Heart right ventricle (tissue), 16 donors: Measurements from ENCODE around the gene MGAT3. TPM values are rescaled to one million over a fixed set of nuclear protein-coding genes. Genes with fewer than 3 reads are reported as not detected.

Experiments used
- ATAC-seq, 8 donors: fragments of 200-7000 bp; cut with Tn5 transposase; one replicate each; pipeline ENCODE4 v1.9.1; 2020; ENCODE audit warnings: mild to moderate bottlenecking in 8 of 8, moderate library complexity in 8 of 8, moderate number of reproducible peaks in 1 of 8
- DNase-seq, 2 donors: peaks; one replicate each; pipeline ENCODE4 v3.0.0-alpha.2; 2020
- H3K27ac ChIP-seq, 10 donors: fragments of 200-600 bp; sonication (generic) in 2 of 10; one replicate each; pipeline versions ENCODE4 v1.5.0 to v1.8.0; 2020 to 2022; ENCODE audit warnings: mild to moderate bottlenecking in 3 of 10
- H3K27me3 ChIP-seq, 7 donors: fragments of 200-600 bp; one replicate each; pipeline ENCODE4 v1.8.0; 2021 to 2022; ENCODE audit warnings: mild to moderate bottlenecking in 2 of 7
- H3K36me3 ChIP-seq, 9 donors: fragments of 200-600 bp; sonication (generic) in 1 of 9; one replicate each; pipeline versions ENCODE4 v1.5.0 to v1.8.0; 2020 to 2022; ENCODE audit warnings: mild to moderate bottlenecking in 2 of 9
- H3K4me1 ChIP-seq, 9 donors: fragments of 200-600 bp; sonication (generic) in 1 of 9; one replicate each; pipeline versions ENCODE4 v1.5.0 to v1.8.0; 2020 to 2022; ENCODE audit warnings: mild to moderate bottlenecking in 4 of 9
- H3K4me3 ChIP-seq, 10 donors: fragments of 200-600 bp; sonication (generic) in 2 of 10; one replicate each; pipeline versions ENCODE4 v1.5.0 to v1.8.0; 2020 to 2022; ENCODE audit warnings: mild to moderate bottlenecking in 7 of 10, moderate library complexity in 2 of 10
- H3K9me3 ChIP-seq, 11 donors: fragments of 200-600 bp in 10 of 11; sonication (generic) in 2 of 11; one replicate each; pipeline versions ENCODE4 v1.5.0 to v1.8.0; 2013 to 2022; ENCODE audit warnings: mild to moderate bottlenecking in 2 of 11, control low read depth in 1 of 11, moderate library complexity in 1 of 11
- CTCF ChIP-seq, 9 donors: fragments of 200-600 bp; sonication (generic) in 2 of 9; IDR thresholded peaks; one replicate each; pipeline versions ENCODE4 v1.5.0 to v1.8.0; 2021 to 2022; ENCODE audit warnings: antibody characterized with exemption in 9 of 9, mild to moderate bottlenecking in 5 of 9, moderate library complexity in 1 of 9
- WGBS, 2 donors: extraction: QIAGEN DNeasy Blood & Tissue Kit; methylation state at CpG; one replicate each; pipeline ENCODE4 v1.1.7; 2013; ENCODE audit warnings: inconsistent platforms in 1 of 2; 5-methylcytosine and 5-hydroxymethylcytosine counted together
- intact Hi-C, 10 donors: fragments of 100-400 bp; cut with DNase I; formaldehyde crosslinking; loops; one replicate each; pipeline versions ENCODE4 v1.11.1 to v1.14.2; 2022
- polyA plus RNA-seq, 2 donors: library from polyadenylated mRNA; stranded (reverse); fragments of 200-250 nt; gene quantifications; one replicate each; pipeline ENCODE4 v1.2.3, GENCODE V29; 2013
- total RNA-seq, 10 donors: library from RNA; stranded (reverse); fragmentation: NEBNext Ultra II Directional in 3 of 10; extraction: Animal tissue kit (Norgen Biotek cat#: 25700) in 3 of 10; gene quantifications; one replicate each; pipeline versions ENCODE4 v1.2.1 to v1.2.4, GENCODE V29; 2021 to 2023
- donor health status: Arrhythmogenic right ventricular cardiomyopathy.
- donor health status: ischemic (EF 13 %, LVEDD 7.1; RV severe dilation, severe dysfunction).
- donor health status: healthy with polysubstance abuse.
- donor health status: DM: no; HTN: yes; CAD: no.
- donor health status: DM: no; HTN: no; CAD: no.
- donor health status: ischemic (EF 25% LVEDD 6.9; RV normal size, moderate dysfunction).
- donor health status: ischemic (EF 25% LVEDD 5.7; RV mildly dilated, moderate dysfunction).
- donor health status: healthy.
- donor health status: DM: yes; HTN: yes; CAD: no.
- donor health status: Ischemic cardiomyopathy.
- donor health status: ischemic (EF 35%, LVEDD 5.7; RV mildly dilated, moderate dysfunction).
- donor health status: nonischemic (EF 11% LVEDD 7.7; RV severe dilation, severe dysfunction).
- donor health status: DM: yes; HTN: yes; CAD: no.
- donor health status: PGD.
- donor health status: ischemic (EF 29% LVEDD 5.4; RV normal size, mild dysfunction).
- donor health status: nonischemic (EF 23%, LVEDD 6.1; RV moderate dilation, normal function).

Gene MGAT3
- total and polyA plus RNA-seq, 12 donors: 1.8 to 14.0 (median 3.9) TPM

- H3K4me1 ChIP-seq: peaks cover 14 to 46% (median 31%) of the 10 kb centered on the region in 9 donors
- no peak for TF ChIP-seq CTCF (IDR thresholded peaks at IDR 0.05)
- no peak overlapping the region for H3K27ac ChIP-seq
- intact Hi-C loops: loop anchor here in 7 of 10 donors (1.0 to 10.0 kb wide), 15 partner anchors 42 to 1111 kb away; partner anchors contain the start of genes ADSL (in 3 of the 7) and SYNGR1 (in 1 of the 7)
- H3K4me3 ChIP-seq: no peak overlapping the region
- no peak for ATAC-seq
- no peaks in the 10 kb centered on the region for H3K9me3 ChIP-seq
- WGBS, 2 donors: 82 to 86% methylated on average over 12 of the region's 12 CpGs
- no peak for DNase-seq
- no peaks in the 10 kb centered on the region for H3K27me3 ChIP-seq
- H3K36me3 ChIP-seq: peaks cover 0 to 22% (median 0%) of the 10 kb centered on the region in 9 donors
Measured at GRCh38 chr22:39534092-39534506, 77.3 kb downstream of the MGAT3 start.

GRCh38 chr22:39534591-39535356, 78.0 kb downstream of the MGAT3 start:
- intact Hi-C loops: loop anchor here in 9 of 10 donors (1.0 to 10.0 kb wide), 15 partner anchors 42 to 1110 kb away; partner anchors contain the start of genes ADSL (in 5 of the 9) and SYNGR1 (in 1 of the 9)
- Histone ChIP-seq H3K27ac (peak overlapping the region in 1 of 10 donors; percentile 11), H3K4me1 (peaks cover 11 to 40% (median 24%) of the 10 kb centered on the region in 9 donors), H3K27me3 (no peaks in the 10 kb centered on the region), H3K9me3 (no peaks in the 10 kb centered on the region), H3K4me3 (peak overlapping the region in 1 of 10 donors; percentile 13), H3K36me3 (peaks cover 0 to 15% (median 0%) of the 10 kb centered on the region in 9 donors)
- peak; percentile 32 to 98 (median 94) for TF ChIP-seq CTCF (IDR thresholded peaks at IDR 0.05)
- DNase-seq: peak; percentile 81 to 87
- 7 to 8% methylated on average over 37 to 41 of the region's 41 CpGs for WGBS, 2 donors
- peak; percentile 32 to 52 (median 41) for ATAC-seq

- Histone ChIP-seq H3K27ac (no peak overlapping the region), H3K4me3 (no peak overlapping the region), H3K27me3 (no peaks in the 10 kb centered on the region), H3K9me3 (no peaks in the 10 kb centered on the region), H3K4me1 (peaks cover 11 to 34% (median 19%) of the 10 kb centered on the region in 9 donors), H3K36me3 (peaks cover 0 to 10% (median 0%) of the 10 kb centered on the region in 9 donors)
- ATAC-seq (no peak), DNase-seq (no peak)
- TF ChIP-seq CTCF (IDR thresholded peaks at IDR 0.05): no peak
- intact Hi-C loops: loop anchor here in 7 of 10 donors (2.0 to 10.0 kb wide), 10 partner anchors 487 to 1109 kb away; partner anchors contain the start of gene ADSL (in 3 of the 7)
- WGBS, 2 donors: 42% methylated on average over 13 of the region's 13 CpGs
Measured at GRCh38 chr22:39535357-39535725, 78.5 kb downstream of the MGAT3 start.

GRCh38 chr22:39535831-39536449, 79.1 kb downstream of the MGAT3 start:
- no peaks in the 10 kb centered on the region for H3K9me3 ChIP-seq
- peaks cover 0 to 4% (median 0%) of the 10 kb centered on the region in 9 donors for H3K36me3 ChIP-seq
- intact Hi-C loops: loop anchor here in 8 of 10 donors (2.0 to 10.0 kb wide), 10 partner anchors 486 to 1109 kb away; partner anchors contain the start of gene ADSL (in 3 of the 8)
- peaks cover 0 to 1% (median 0%) of the 10 kb centered on the region in 7 donors for H3K27me3 ChIP-seq
- ATAC-seq (no peak), DNase-seq (no peak)
- TF ChIP-seq CTCF (IDR thresholded peaks at IDR 0.05): no peak
- no peak overlapping the region for H3K4me3 ChIP-seq
- H3K4me1 ChIP-seq: peaks cover 10 to 28% (median 16%) of the 10 kb centered on the region in 9 donors
- 82 to 84% methylated on average over 15 of the region's 15 CpGs for WGBS, 2 donors
- no peak overlapping the region for H3K27ac ChIP-seq
